ENCODE data around the gene ACTRT3.

ACTRT3 gene

DNA sequence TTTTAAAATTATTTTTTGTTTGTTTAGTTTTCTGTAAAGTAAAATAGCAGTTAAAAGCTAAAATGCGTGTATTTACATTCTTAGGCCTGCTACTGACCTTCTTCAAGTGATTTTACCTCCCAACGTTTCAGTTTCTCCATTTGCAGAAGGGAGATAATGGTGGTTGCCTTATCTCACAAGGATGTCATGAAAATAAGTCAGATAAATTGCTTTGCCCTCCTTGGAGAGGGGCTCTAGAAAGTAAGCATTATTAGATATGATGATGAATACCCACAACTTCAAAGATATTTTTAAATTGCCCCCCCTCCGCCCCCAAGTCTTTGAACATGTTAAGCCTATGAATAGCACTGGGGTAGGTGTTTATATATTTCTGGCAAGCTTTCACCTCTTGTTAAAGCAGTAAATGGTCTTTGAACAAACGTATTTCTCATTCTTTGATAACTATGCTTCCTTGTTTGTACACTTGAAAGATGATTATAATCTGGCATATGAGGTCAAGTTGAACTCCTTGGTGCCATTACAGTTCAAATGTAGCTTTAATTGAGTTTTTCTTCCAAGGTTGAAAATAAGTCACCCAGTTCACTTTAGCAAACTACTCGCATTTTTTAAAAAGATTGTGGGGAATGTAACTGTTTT, 10.9 kb downstream of the ACTRT3 start:
- H3K4me3 ChIP-seq (ENCODE audit: low read depth, low read length), result no peak overlapping the region
- no peak for TF ChIP-seq CTCF (IDR thresholded peaks at IDR 0.05; ENCODE audit: low read depth, low read length)

DNA sequence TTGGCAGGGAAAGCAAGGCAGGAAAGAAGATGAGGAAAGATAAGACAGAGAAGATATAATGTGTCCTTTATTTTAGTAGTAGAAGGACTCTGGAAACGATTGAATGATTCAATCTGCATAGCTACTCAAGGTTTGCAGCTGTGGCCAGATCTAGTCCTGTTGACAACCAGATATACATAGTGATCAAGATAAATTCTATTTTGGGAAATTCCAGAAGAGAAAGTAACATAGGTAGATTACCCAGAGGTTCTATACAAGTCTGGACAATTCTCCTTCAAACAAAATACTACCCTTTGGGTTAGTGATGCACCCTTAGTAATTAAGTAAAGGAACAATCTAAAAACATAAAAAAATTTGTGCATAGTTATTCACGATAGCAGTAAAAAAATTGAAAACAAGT, 13.9 kb downstream of the ACTRT3 start:
- no peak for TF ChIP-seq CTCF (IDR thresholded peaks at IDR 0.05; ENCODE audit: low read depth, low read length)
- no peak overlapping the region for H3K4me3 ChIP-seq (ENCODE audit: low read depth, low read length)

- no peak for TF ChIP-seq CTCF (IDR thresholded peaks at IDR 0.05; ENCODE audit: low read depth, low read length)
- no peak overlapping the region for H3K4me3 ChIP-seq (ENCODE audit: low read depth, low read length)
These were observed 14.7 kb downstream of the ACTRT3 start for GRCh38 chr3:169754711-169755110.

- no peak for TF ChIP-seq CTCF (IDR thresholded peaks at IDR 0.05; ENCODE audit: low read depth, low read length)
- H3K4me3 ChIP-seq (ENCODE audit: low read depth, low read length), result no peak overlapping the region
These were observed 17.5 kb downstream of the ACTRT3 start for GRCh38 chr3:169751875-169752274.

DNA sequence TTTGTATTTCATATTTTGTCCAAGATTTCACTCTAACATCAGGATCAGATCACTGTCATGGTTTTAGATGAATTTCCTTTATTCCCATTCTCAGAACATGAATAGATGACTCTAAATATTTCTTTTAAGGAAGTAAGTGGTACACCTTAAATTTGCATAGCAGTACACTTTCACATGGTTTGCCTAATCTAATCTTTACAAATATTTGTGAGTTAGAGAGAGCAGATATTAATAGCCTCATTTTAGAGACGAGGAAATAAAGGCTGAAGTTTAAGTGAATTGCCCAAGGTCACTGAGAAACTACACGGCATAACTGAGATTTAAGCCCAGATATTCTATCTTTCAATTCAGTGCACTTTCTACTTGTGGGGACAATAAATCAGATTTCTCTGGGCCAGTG, 18.7 kb downstream of the ACTRT3 start:
- TF ChIP-seq CTCF (IDR thresholded peaks at IDR 0.05; ENCODE audit: low read depth, low read length), result no peak

GRCh38 chr3:169748670-169749069, 20.7 kb downstream of the ACTRT3 start:
- H3K4me3 ChIP-seq (ENCODE audit: low read depth, low read length), result no peak overlapping the region
- TF ChIP-seq CTCF (IDR thresholded peaks at IDR 0.05; ENCODE audit: low read depth, low read length), result no peak

More for the DNA sequence above, 18.7 kb downstream of the ACTRT3 start:
- no peak overlapping the region for H3K4me3 ChIP-seq (ENCODE audit: low read depth, low read length)

DNA sequence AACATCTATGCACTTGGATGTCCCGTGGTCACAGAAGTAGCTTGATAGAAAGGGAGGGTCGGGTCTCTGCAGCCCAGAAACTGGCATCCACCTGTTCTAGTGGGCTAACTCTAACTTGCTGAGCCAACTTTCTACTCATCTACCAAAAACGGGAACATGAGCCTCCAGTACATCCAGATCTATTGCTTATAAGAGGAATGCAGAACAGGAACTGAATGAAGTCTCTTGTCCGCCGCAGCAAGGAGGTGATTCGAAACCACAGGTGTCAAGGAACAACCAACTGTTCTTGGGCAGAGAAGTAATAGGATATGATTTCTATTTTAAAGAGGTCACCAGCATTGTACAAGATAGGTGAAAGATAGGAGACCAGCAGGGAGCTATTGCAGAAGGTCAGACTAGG, 22.4 kb downstream of the ACTRT3 start:
- TF ChIP-seq CTCF (IDR thresholded peaks at IDR 0.05; ENCODE audit: low read depth, low read length), result no peak
- H3K4me3 ChIP-seq (ENCODE audit: low read depth, low read length), result no peak overlapping the region

Data from WI38 (cell line).